Activated CD4-positive, CD25-positive, alpha-beta regulatory T cell treated with anti-CD3 and anti-CD28 coated beads, Interleukin-2, amount 50 U/mL, for 72 hours (primary cell): Measurements from ENCODE around the gene UFC1.

Experiments
- DNase-seq: peaks from one replicate; pipeline ENCODE4 v3.0.0; 2021

Gene UFC1

DNA sequence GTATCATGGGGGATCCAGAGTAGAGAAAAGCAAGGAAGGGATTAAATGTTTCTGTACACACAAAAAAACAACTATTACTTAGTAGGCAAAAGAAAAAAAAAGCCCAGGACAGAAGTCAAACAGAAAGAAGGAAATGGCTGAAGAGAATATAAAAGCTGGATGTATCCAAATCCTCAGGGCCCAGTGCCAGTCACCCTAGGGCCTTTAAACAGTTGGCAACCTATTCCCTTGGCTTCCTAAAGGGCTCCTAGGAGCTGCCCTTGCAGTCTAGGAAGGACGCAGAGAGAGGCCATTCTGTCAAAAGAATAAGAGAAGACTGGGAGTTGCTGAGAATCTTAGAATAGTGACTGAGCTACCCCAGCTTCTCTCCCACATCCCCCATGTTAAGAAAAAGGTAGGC, 18.6 kb downstream of the UFC1 start:
- no peak for DNase-seq

DNA sequence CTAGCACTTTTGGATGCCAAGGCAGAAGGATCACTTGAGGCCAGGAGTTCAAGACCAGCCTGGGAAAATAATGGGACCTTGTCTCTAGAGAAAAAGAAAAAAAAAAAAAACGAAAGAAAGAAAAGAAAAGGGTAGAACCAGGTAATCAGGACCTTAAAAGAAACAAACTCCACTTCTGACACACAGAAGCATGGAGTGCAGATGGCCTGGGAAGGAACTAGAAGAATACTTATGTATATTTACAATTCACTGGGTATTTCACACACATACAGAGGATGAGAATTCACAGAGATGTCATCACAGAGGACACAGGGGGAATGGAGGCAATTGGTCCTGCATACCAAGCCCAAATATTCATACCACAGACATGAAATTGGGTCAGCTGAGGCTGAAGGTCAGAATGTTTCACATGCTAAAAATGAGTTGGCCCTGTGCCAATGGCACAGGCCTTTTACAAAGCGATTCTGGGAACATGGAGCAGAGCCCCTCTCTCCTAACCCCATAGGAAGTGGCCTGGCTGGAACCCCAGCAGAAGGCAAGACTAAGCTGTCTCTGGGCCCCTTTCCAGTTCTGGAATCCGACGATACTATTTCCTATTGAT, 19.1 kb downstream of the UFC1 start:
- no peak for DNase-seq

- DNase-seq = no peak
Observed at GRCh38 chr1:161173711-161174110, 19.9 kb downstream of the UFC1 start.

DNA sequence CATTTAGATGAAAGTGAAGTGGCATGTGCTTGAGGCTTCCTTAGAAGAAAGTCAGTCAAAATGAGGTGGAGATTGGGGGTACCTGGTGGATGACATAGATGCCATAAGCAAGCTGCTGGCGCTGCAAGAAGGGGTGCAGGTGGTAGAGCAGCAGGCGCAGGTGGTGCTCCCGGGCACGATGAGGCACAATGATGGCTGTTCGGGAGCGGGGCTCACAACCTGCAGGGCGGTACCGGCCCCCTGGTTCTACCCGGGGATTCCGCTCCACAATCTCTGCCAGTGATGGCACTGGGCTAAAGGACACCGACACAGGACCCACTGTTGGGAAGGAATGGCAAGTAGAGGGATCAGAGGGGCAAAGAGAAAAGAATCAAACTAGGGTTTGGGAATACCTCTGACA, 21.1 kb downstream of the UFC1 start:
- DNase-seq = no peak

GRCh38 chr1:161175771-161176453, 22.1 kb downstream of the UFC1 start:
- DNase-seq = no peak

- no peak for DNase-seq
Observed at GRCh38 chr1:161176468-161177111, 22.8 kb downstream of the UFC1 start.

DNA sequence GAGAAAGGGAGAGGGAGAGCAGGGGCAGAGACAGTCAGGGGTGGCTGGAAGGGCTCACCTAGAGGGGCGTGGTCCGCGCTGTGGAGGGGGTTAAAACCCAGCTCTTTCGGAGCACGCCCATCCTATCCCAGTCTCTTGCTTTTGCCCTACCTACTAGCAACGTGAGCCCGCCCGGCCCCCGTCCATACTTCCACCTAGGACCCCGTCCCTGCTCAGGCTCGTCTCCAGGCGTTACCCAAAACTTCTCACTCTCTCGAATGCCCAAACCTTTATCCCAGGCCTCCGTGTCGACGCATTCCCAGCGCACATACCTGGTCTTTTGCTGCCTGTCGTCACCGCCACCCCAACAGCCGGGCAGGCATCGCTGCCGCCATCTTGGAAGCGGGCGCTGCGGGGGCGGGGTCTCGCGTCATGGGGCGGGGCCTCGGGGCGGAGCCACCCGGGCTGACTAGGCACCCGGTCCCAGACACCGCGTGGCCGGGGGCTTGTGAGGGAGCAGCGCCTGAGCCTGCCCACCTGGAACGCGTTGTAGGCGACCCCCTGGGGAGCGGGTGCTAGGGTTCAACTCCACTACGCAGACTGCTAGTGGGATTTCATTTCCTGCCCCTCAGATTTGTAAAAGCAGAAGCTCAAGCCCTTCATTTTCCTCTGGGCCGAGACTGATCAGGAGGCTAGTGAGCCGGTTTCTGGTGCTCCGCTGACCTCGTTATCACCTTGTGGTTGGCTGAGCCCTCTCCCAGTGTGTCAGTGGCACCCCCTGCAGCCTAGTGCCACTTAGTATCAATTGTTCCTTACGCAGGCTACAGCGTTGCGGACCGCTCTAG, 23.5 kb downstream of the UFC1 start, which contains the start of gene B4GALT3:
TSS of gene B4GALT3 (minus strand) at position 396 of the 824 bp plus-strand sequence. CDS start 1,447 bp downstream, outside the sequence.
- peak; percentile 99 for DNase-seq

- DNase-seq = no peak
Observed at GRCh38 chr1:161177936-161178244, 24.1 kb downstream of the UFC1 start.

GRCh38 chr1:161179698-161180097, 25.9 kb downstream of the UFC1 start:
- no peak for DNase-seq

GRCh38 chr1:161180639-161181038, 26.9 kb downstream of the UFC1 start:
- DNase-seq = no peak

- peak; percentile 53 for DNase-seq
Observed at GRCh38 chr1:161182214-161182613, 28.4 kb downstream of the UFC1 start.

GRCh38 chr1:161185282-161185682, 31.5 kb downstream of the UFC1 start:
- DNase-seq = peak; percentile 63

- DNase-seq = no peak
Observed at GRCh38 chr1:161185732-161186311, 32.0 kb downstream of the UFC1 start.

DNA sequence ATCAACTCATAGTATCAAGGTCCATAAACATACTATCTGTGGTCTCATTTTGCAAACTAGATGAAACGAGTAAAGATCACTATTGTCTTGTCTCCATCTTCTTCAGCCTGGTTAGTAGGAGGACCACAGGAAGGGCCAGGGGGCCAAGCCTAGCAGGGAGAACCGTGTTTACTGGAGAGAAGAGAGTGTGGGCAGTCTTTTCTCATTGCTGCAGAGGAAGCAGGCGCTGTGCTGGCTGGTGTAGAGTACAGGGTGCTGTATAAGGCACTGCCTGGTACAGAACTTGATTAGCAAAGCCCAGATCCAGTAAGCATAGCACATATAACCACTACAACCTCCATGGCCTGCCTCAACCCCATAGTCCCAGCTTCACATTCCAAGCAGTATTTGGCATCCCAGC, 33.5 kb downstream of the UFC1 start:
- DNase-seq = no peak

DNA sequence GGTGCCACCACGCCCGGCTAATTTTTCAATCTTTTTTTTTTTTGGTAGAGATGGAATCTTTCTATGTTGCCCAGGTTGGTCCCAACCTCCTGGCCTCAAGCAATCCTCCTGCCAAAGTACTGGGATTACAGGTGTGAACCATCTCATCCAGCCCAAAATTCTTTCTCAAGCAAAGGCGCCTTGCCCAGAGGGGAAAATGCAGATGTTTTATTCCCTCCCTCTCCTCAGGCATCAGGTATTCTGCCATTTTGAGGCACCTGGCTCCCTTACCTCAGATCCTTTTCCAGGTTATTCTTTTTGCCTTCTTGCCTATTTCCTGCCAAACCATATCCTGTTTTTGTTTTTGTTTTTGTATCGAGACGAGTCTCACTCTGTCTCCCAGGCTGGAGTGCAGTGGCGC, 34.6 kb downstream of the UFC1 start:
- no peak for DNase-seq

GRCh38 chr1:161189036-161189435, 35.3 kb downstream of the UFC1 start:
- no peak for DNase-seq

- DNase-seq = no peak
Observed at GRCh38 chr1:161190962-161191521, 37.3 kb downstream of the UFC1 start.

GRCh38 chr1:161191971-161192370, 38.2 kb downstream of the UFC1 start:
- no peak for DNase-seq

DNA sequence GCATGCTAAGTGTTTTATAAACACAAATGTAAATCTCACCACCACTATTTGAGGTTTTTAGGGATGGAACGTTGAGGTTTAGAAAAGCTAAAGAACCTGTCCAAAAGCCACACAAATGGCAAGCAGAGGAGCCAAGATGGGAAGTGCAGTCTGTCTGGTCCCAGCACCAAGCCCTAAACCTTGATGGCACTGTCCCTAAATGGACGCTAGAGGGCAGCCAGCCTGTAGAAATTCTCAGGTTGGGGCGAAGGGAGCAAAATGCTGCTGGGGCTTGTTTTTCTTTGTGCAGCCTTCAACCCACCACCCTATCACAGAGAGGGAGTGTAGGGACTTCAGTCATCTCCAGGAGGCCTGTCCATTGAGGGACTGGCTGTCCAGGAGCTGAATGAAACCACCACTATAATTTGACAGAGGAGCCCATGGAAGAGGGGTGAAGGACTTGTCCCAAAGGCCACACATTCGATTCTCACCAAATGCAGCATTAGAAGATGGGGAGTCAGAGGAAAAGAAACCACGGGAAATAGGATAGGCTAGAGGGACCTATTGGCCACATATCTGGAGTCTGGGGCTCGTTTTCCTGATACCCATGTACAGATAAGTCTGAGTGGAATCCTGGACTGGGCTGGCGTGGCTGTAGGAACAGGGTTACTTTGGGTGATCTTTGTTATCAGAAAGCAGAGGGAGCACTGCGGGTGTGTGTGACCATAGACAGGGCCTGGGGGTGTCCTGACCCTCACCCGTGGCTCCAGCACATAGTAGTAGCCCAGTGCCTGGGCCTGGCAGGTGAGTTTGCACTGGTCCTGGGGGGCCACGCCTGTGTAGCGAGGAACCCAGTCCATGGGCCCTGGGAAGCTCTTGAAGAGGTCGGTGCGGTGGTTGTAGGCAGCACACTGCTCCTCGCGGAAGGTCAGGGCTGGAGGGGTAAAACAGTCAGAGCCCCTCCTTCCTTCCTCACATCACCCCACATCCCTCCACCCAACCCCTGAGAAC, 39.0 kb downstream of the UFC1 start:
- peak; percentile 54 for DNase-seq

DNA sequence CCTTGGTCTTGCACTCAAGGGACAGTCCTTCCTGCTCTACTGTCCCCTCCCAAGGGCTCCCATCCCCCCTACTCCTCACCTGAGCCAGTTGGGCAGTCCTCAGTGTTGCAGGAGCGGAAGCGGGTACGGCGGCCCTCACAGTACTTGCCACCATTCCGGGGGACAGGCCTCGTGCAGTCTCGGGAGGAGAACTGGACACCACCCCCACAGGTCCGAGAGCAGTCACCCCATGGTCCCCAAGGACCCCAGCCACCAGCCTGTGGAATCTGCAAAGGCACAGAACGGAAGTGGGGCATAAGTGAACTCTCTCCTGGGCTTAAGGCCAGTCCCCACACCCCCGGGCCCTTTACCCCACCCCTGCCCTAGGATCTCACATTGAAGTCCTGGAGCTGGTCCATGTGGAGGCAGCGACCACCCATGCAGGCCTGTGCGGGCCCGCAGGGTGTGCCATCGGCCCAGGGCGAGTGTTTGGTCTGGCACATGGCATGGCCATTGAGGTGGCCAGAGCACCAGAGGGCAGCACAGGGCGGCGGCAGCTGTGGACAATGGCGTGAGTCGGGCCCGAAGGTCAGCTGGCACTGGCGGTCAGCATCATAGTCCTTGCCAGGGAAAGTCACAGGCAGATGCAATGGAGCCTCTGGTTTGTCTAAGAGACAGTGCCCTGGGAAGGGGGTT, 39.9 kb downstream of the UFC1 start:
- no peak for DNase-seq

- no peak for DNase-seq
Observed at GRCh38 chr1:161195171-161195570, 41.4 kb downstream of the UFC1 start.
